Astrocyte (in vitro differentiated cells and primary cell): ENCODE results near the gene MEN1. TPM values are rescaled to one million over a fixed set of nuclear protein-coding genes. Genes with fewer than 3 reads are reported as not detected.
A peak's percentile ranks its signal among the peaks of the same experiment; 100 is the strongest.

ENCODE experiments used
- DNase-seq: peaks from one replicate; pipeline ENCODE4 v3.0.0-alpha.2; 2010; ENCODE audit warnings: low read depth
- FAIRE-seq: peaks from 2 replicates; lab custom pipeline; 2011; peaks lifted over from hg19 to GRCh38; lab: Jason Lieb, UNC
- H2AFZ ChIP-seq: 2 replicates; pipeline ENCODE4 v1.6.0; 2012; ENCODE audit warnings: low read depth, low read length, inconsistent platforms
- H3K27ac ChIP-seq: 2 replicates; pipeline ENCODE4 v1.5.1; 2011; ENCODE audit warnings: low read depth, low read length, inconsistent platforms
- H3K27me3 ChIP-seq: 2 replicates; pipeline ENCODE4 v1.6.0; 2011; ENCODE audit warnings: low read length, inconsistent platforms; ENCODE audit not compliant: insufficient read depth
- H3K36me3 ChIP-seq: 2 replicates; pipeline ENCODE4 v1.5.1; 2011; ENCODE audit warnings: low read length, inconsistent platforms; ENCODE audit not compliant: insufficient read depth
- H3K4me1 ChIP-seq: 2 replicates; pipeline ENCODE4 v1.5.1; 2011; ENCODE audit warnings: low read length, inconsistent platforms; ENCODE audit not compliant: insufficient read depth
- H3K4me2 ChIP-seq: 2 replicates; pipeline ENCODE4 v1.6.0; 2012; ENCODE audit warnings: low read length, inconsistent platforms
- H3K4me3 ChIP-seq: 2 replicates; pipeline ENCODE4 v1.5.1; 2011; ENCODE audit warnings: low read depth, mild to moderate bottlenecking, low read length, inconsistent platforms; ENCODE audit not compliant: insufficient read depth
- H3K79me2 ChIP-seq: 2 replicates; pipeline ENCODE4 v1.6.0; 2012; ENCODE audit warnings: mild to moderate bottlenecking, low read length, inconsistent platforms; ENCODE audit not compliant: insufficient read depth
- H3K9ac ChIP-seq: 2 replicates; pipeline ENCODE4 v1.6.0; 2012; ENCODE audit warnings: mild to moderate bottlenecking, low read length, inconsistent platforms
- H3K9me3 ChIP-seq: 2 replicates; pipeline ENCODE4 v1.5.1; 2012; ENCODE audit warnings: low read depth, mild to moderate bottlenecking, low read length, inconsistent platforms; ENCODE audit not compliant: insufficient read depth
- H4K20me1 ChIP-seq: 2 replicates; pipeline ENCODE4 v1.6.0; 2012; ENCODE audit warnings: low read length, inconsistent platforms; ENCODE audit not compliant: insufficient read depth
- H3K27ac Mint-ChIP-seq: one replicate; pipeline ENCODE4 v1.8.0; 2021; ENCODE audit warnings: mild to moderate bottlenecking, mixed read lengths; ENCODE audit not compliant: unreplicated experiment
- H3K27me3 Mint-ChIP-seq: one replicate; pipeline ENCODE4 v1.8.0; 2021; ENCODE audit warnings: low read depth, mixed read lengths; ENCODE audit not compliant: unreplicated experiment
- H3K36me3 Mint-ChIP-seq: one replicate; pipeline ENCODE4 v1.8.0; 2021; ENCODE audit warnings: low read depth, mixed read lengths; ENCODE audit not compliant: unreplicated experiment
- H3K4me1 Mint-ChIP-seq: one replicate; pipeline ENCODE4 v1.8.0; 2021; ENCODE audit warnings: low read depth, mixed read lengths; ENCODE audit not compliant: unreplicated experiment
- H3K4me3 Mint-ChIP-seq: one replicate; pipeline ENCODE4 v1.8.0; 2021; ENCODE audit warnings: mild to moderate bottlenecking, moderate library complexity, mixed read lengths; ENCODE audit not compliant: unreplicated experiment
- H3K9me3 Mint-ChIP-seq: one replicate; pipeline ENCODE4 v1.8.0; 2021; ENCODE audit warnings: mild to moderate bottlenecking, mixed read lengths; ENCODE audit not compliant: unreplicated experiment
- CTCF ChIP-seq: IDR thresholded peaks from 2 replicates; pipeline ENCODE4 v1.5.1; 2011; ENCODE audit warnings: low read depth, mild to moderate bottlenecking, inconsistent platforms, low read length, moderate library complexity; ENCODE audit not compliant: insufficient read depth
- EZH2 ChIP-seq: IDR thresholded peaks from 2 replicates; pipeline ENCODE4 v1.6.1; 2012; ENCODE audit warnings: mild to moderate bottlenecking, low read length, inconsistent platforms; ENCODE audit not compliant: insufficient read depth
- total RNA-seq: library from RNA; stranded (reverse); gene quantifications from 2 replicates; pipeline ENCODE4 v1.2.1, GENCODE V29; 2021

Gene MEN1
- total RNA-seq, 1 donor from 2014 or later, result 26.0 TPM

- H3K4me3 Mint-ChIP-seq, result no peak overlapping the region
- Histone ChIP-seq H3K27ac (no peak overlapping the region), H3K9me3 (no peaks in the 10 kb centered on the region), H3K27me3 (no peaks in the 10 kb centered on the region), H3K4me3 (no peak overlapping the region), H2AFZ (no peak overlapping the region), H3K4me2 (no peak overlapping the region), H4K20me1 (no peaks in the 10 kb centered on the region), H3K36me3 (no peaks in the 10 kb centered on the region), H3K9ac (no peak overlapping the region), H3K79me2 (no peaks in the 10 kb centered on the region), H3K4me1 (peaks cover 6% of the 10 kb centered on the region)
- TF ChIP-seq CTCF, result no peak
- TF ChIP-seq EZH2, result no peak
- no peaks in the 10 kb centered on the region for H3K4me1 Mint-ChIP-seq
- peak; percentile 43 for DNase-seq
- FAIRE-seq, result no peak
- H3K36me3 Mint-ChIP-seq, result no peaks in the 10 kb centered on the region
- H3K9me3 Mint-ChIP-seq, result no peaks in the 10 kb centered on the region
- H3K27me3 Mint-ChIP-seq, result peaks cover 5% of the 10 kb centered on the region
- H3K27ac Mint-ChIP-seq, result no peak overlapping the region
These were observed 24.6 kb upstream of the MEN1 start for GRCh38 chr11:64834723-64835615.

GRCh38 chr11:64834031-64834722 is 23.8 kb upstream of the MEN1 start:
- FAIRE-seq, result no peak
- H3K79me2 ChIP-seq, result no peaks in the 10 kb centered on the region
- H3K36me3 ChIP-seq, result no peaks in the 10 kb centered on the region

More at GRCh38 chr11:64834031-64834722, 23.8 kb upstream of the MEN1 start:
- no peaks in the 10 kb centered on the region for H4K20me1 ChIP-seq
- no peaks in the 10 kb centered on the region for H3K9me3 ChIP-seq
- Mint-ChIP-seq H3K4me3 (no peak overlapping the region), H3K4me1 (no peaks in the 10 kb centered on the region), H3K27me3 (peaks cover 5% of the 10 kb centered on the region), H3K36me3 (no peaks in the 10 kb centered on the region), H3K9me3 (no peaks in the 10 kb centered on the region), H3K27ac (no peak overlapping the region)
- peaks cover 6% of the 10 kb centered on the region for H3K4me1 ChIP-seq
- no peak overlapping the region for H3K4me2 ChIP-seq
- TF ChIP-seq EZH2 (no peak), CTCF (no peak)
- H3K9ac ChIP-seq, result no peak overlapping the region
- no peaks in the 10 kb centered on the region for H3K27me3 ChIP-seq
- no peak overlapping the region for H2AFZ ChIP-seq
- H3K27ac ChIP-seq, result no peak overlapping the region
- DNase-seq, result no peak
- no peak overlapping the region for H3K4me3 ChIP-seq
